Heart left ventricle (tissue), 16 donors: ENCODE results near the gene AAK1. TPM values are rescaled to one million over a fixed set of nuclear protein-coding genes. Genes with fewer than 3 reads are reported as not detected.
A peak's percentile ranks its signal among the peaks of the same experiment; 100 is the strongest.

Source experiments
- ATAC-seq, 4 donors: fragments of 200-7000 bp; cut with Tn5 transposase; one replicate each; pipeline ENCODE4 v1.9.1; 2020 to 2022; ENCODE audit warnings: moderate library complexity in 4 of 4, mild to moderate bottlenecking in 3 of 4, moderate number of reproducible peaks in 1 of 4
- DNase-seq, 5 donors: peaks; one replicate each; pipeline ENCODE4 v3.0.0-alpha.2; 2020
- H3K27ac ChIP-seq, 12 donors: fragments of 200-600 bp; sonication (generic) in 4 of 12; one replicate each; pipeline versions ENCODE4 v1.5.0 to v1.8.0; 2016 to 2022; ENCODE audit warnings: mild to moderate bottlenecking in 2 of 12
- H3K27me3 ChIP-seq, 9 donors: fragments of 200-600 bp; sonication (generic) in 2 of 9; one replicate each; pipeline versions ENCODE4 v1.5.1 to v1.8.0; 2016 to 2022; ENCODE audit warnings: mild to moderate bottlenecking in 3 of 9
- H3K36me3 ChIP-seq, 9 donors: fragments of 200-600 bp; sonication (generic) in 2 of 9; one replicate each; pipeline versions ENCODE4 v1.5.0 to v1.8.0; 2018 to 2022; ENCODE audit warnings: mild to moderate bottlenecking in 2 of 9
- H3K4me1 ChIP-seq, 12 donors: fragments of 200-600 bp; sonication (generic) in 4 of 12; one replicate each; pipeline versions ENCODE4 v1.5.0 to v1.8.0; 2016 to 2022; ENCODE audit warnings: mild to moderate bottlenecking in 3 of 12
- H3K4me3 ChIP-seq, 12 donors: fragments of 200-600 bp; sonication (generic) in 4 of 12; one replicate each; pipeline versions ENCODE4 v1.5.0 to v1.8.0; 2017 to 2022; ENCODE audit warnings: mild to moderate bottlenecking in 9 of 12, moderate library complexity in 4 of 12
- H3K9me3 ChIP-seq, 12 donors: fragments of 200-600 bp; sonication (generic) in 4 of 12; one replicate each; pipeline versions ENCODE4 v1.5.0 to v1.8.0; 2016 to 2022; ENCODE audit warnings: mild to moderate bottlenecking in 1 of 12
- CTCF ChIP-seq, 12 donors: fragments of 200-600 bp; sonication (generic) in 4 of 12; IDR thresholded peaks; one replicate each; pipeline versions ENCODE4 v1.5.0 to v1.8.0; 2018 to 2022; ENCODE audit warnings: antibody characterized with exemption in 12 of 12, mild to moderate bottlenecking in 5 of 12
- POLR2A ChIP-seq, 2 donors: fragments of 450-650 bp; IDR thresholded peaks; one replicate each; pipeline ENCODE4 v1.6.1; 2017; ENCODE audit warnings: antibody characterized with exemption in 2 of 2, mild to moderate bottlenecking in 2 of 2, moderate library complexity in 2 of 2
- WGBS, 4 donors: extraction: QIAGEN DNeasy Blood & Tissue Kit in 2 of 4; methylation state at CpG; one replicate each; pipeline versions ENCODE4 v1.1.5 to v1.1.7; 2013 to 2018; 5-methylcytosine and 5-hydroxymethylcytosine counted together
- intact Hi-C, 10 donors: fragments of 100-400 bp; cut with DNase I; formaldehyde crosslinking; loops; one replicate each; pipeline versions ENCODE4 v1.11.1 to v1.14.2; 2022
- polyA plus RNA-seq, 2 donors: library from polyadenylated mRNA; stranded (reverse); fragments of 200-250 nt; gene quantifications; one replicate each; pipeline ENCODE4 v1.2.3, GENCODE V29; 2013
- total RNA-seq, 9 donors: library from RNA; depleted of rRNA in 2 of 9; stranded (reverse); fragments of >200 nt in 2 of 9; fragmentation: NEBNext Ultra II Directional in 3 of 9; extraction: Animal tissue kit (Norgen Biotek cat#: 25700) in 3 of 9; gene quantifications; one replicate each; pipeline versions ENCODE4 v1.1.0 to v1.2.4, GENCODE V29; 2016 to 2023
- donor health status: ischemic (EF 13 %, LVEDD 7.1; RV severe dilation, severe dysfunction).
- donor health status: healthy with polysubstance abuse.
- donor health status: DM: no; HTN: yes; CAD: no.
- donor health status: DM: no; HTN: no; CAD: no.
- donor health status: ischemic (EF 25% LVEDD 6.9; RV normal size, moderate dysfunction).
- donor health status: ischemic (EF 25% LVEDD 5.7; RV mildly dilated, moderate dysfunction).
- donor health status: healthy.
- donor health status: DM: yes; HTN: yes; CAD: no.
- donor health status: ischemic (EF 35%, LVEDD 5.7; RV mildly dilated, moderate dysfunction).
- donor health status: nonischemic (EF 11% LVEDD 7.7; RV severe dilation, severe dysfunction).
- donor health status: DM: yes; HTN: yes; CAD: no.
- donor health status: PGD.
- donor health status: ischemic (EF 29% LVEDD 5.4; RV normal size, mild dysfunction).
- donor health status: nonischemic (EF 23%, LVEDD 6.1; RV moderate dilation, normal function).

The AAK1 gene
- total and polyA plus RNA-seq, 11 donors, result 34.4 to 167 (median 122) TPM

GRCh38 chr2:69642709-69643601, 584 bp downstream of the AAK1 start:
- no peak for TF ChIP-seq CTCF (IDR thresholded peaks at IDR 0.05)
- no peaks in the 10 kb centered on the region for H3K9me3 ChIP-seq
- WGBS, 4 donors, result 0% methylated on average over 31 to 58 of the region's 58 CpGs
- DNase-seq (peak; percentile 41 to 74 (median 53)), ATAC-seq (peak in 3 of 4 donors; percentile 6 to 31 (median 10))
- no peaks in the 10 kb centered on the region for H3K27me3 ChIP-seq
- H3K4me3 ChIP-seq, result peak overlapping the region; percentile 70 to 99 (median 95)
- H3K27ac ChIP-seq, result peak overlapping the region; percentile 93 to 99 (median 98)
- intact Hi-C loops, result loop anchor here (2.0 to 10.0 kb wide), 10 partner anchors 39 to 206 kb away; partner anchors contain the start of gene NFU1 (in 1 of the 10)
- peaks cover 0 to 71% (median 49%) of the 10 kb centered on the region in 12 donors for H3K4me1 ChIP-seq
- peaks cover 0 to 7% (median 0%) of the 10 kb centered on the region in 9 donors for H3K36me3 ChIP-seq

GRCh38 chr2:69641887-69642708, 1.4 kb downstream of the AAK1 start:
- Histone ChIP-seq H3K36me3 (peaks cover 0 to 10% (median 0%) of the 10 kb centered on the region in 9 donors), H3K27ac (peak overlapping the region; percentile 93 to 99 (median 98)), H3K27me3 (no peaks in the 10 kb centered on the region), H3K4me1 (peaks cover 0 to 74% (median 56%) of the 10 kb centered on the region in 12 donors), H3K4me3 (peak overlapping the region; percentile 70 to 99 (median 95)), H3K9me3 (no peaks in the 10 kb centered on the region)
- intact Hi-C loops, result loop anchor here (2.0 to 10.0 kb wide), 10 partner anchors 40 to 205 kb away; partner anchors contain the start of gene NFU1 (in 1 of the 10)
- TF ChIP-seq POLR2A (IDR thresholded peaks at IDR 0.05) (no peak), CTCF (IDR thresholded peaks at IDR 0.05) (no peak)
- DNase-seq (no peak), ATAC-seq (no peak)
- 10 to 17% (median 14%) methylated on average over 12 of the region's 12 CpGs for WGBS, 4 donors

GRCh38 chr2:69641471-69641870, 2.1 kb downstream of the AAK1 start:
- 31 to 61% (median 45%) methylated on average over 3 of the region's 3 CpGs for WGBS, 4 donors
- H3K4me1 ChIP-seq, result peaks cover 0 to 71% (median 55%) of the 10 kb centered on the region in 12 donors
- ATAC-seq, result no peak

More at GRCh38 chr2:69641471-69641870, 2.1 kb downstream of the AAK1 start:
- peaks cover 0 to 17% (median 0%) of the 10 kb centered on the region in 9 donors for H3K36me3 ChIP-seq
- no peak for DNase-seq
- peak overlapping the region; percentile 70 to 99 (median 95) for H3K4me3 ChIP-seq
- TF ChIP-seq CTCF (IDR thresholded peaks at IDR 0.05) (no peak), POLR2A (IDR thresholded peaks at IDR 0.05) (no peak)
- peak overlapping the region in 9 of 12 donors; percentile 93 to 99 (median 99) for H3K27ac ChIP-seq
- H3K27me3 ChIP-seq, result no peaks in the 10 kb centered on the region
- intact Hi-C loops, result loop anchor here (5.0 to 10.0 kb wide), 8 partner anchors 41 to 204 kb away; partner anchors contain the start of gene NFU1 (in 1 of the 10)
- no peaks in the 10 kb centered on the region for H3K9me3 ChIP-seq
